SU-DHL-6 (cell line): ENCODE data around the gene MAPK10.

Experiments
- EZH2phosphoT487 ChIP-seq: fragments of 200-600 bp; sonication (generic), shearing (Covaris generic); conservative IDR thresholded peaks from 2 replicates; pipeline ENCODE4 v1.6.1; 2018; ENCODE audit warnings: mild to moderate bottlenecking, antibody characterized with exemption, low read length, moderate library complexity, mixed read lengths
- TF ChIP-seq, protein P1 (sequence below): fragments of 200-600 bp; sonication (generic); IDR thresholded peaks from one replicate; pipeline ENCODE4 v1.5.1; 2017; ENCODE audit warnings: antibody characterized with exemption, mild to moderate bottlenecking, low read length, moderate library complexity; ENCODE audit not compliant: insufficient read depth, poor library complexity, severe bottlenecking

DNA sequence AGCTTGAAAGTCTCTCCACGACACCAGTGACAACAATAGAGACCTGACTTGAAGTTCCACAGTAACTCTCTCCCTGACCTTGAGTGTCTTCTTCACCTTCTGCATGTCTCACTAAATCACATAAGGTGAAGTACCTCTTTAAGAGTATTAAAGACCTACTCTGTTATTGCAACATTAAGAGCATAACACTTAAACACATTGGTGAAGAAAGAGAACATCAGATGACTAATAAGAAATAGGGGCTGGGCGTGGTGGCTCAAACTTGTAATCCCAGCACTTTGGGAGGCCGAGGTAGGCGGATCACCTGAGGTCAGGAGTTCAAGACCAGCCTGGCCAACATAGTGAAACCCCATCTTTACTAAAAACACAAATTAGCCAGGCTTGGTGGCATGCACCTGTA is 33.9 kb upstream of the MAPK10 start:
- TF ChIP-seq, protein P1, sequence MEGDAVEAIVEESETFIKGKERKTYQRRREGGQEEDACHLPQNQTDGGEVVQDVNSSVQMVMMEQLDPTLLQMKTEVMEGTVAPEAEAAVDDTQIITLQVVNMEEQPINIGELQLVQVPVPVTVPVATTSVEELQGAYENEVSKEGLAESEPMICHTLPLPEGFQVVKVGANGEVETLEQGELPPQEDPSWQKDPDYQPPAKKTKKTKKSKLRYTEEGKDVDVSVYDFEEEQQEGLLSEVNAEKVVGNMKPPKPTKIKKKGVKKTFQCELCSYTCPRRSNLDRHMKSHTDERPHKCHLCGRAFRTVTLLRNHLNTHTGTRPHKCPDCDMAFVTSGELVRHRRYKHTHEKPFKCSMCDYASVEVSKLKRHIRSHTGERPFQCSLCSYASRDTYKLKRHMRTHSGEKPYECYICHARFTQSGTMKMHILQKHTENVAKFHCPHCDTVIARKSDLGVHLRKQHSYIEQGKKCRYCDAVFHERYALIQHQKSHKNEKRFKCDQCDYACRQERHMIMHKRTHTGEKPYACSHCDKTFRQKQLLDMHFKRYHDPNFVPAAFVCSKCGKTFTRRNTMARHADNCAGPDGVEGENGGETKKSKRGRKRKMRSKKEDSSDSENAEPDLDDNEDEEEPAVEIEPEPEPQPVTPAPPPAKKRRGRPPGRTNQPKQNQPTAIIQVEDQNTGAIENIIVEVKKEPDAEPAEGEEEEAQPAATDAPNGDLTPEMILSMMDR, result no peak
- no peak for TF ChIP-seq EZH2phosphoT487
